OCI-LY3 (cell line): ENCODE results near the gene STMP1.

ENCODE experiments used
- EZH2phosphoT487 ChIP-seq: fragments of 200-600 bp; shearing (Covaris generic); IDR thresholded peaks from 2 replicates; pipeline ENCODE4 v1.6.1; 2018; ENCODE audit warnings: antibody characterized with exemption, mixed run types, low read depth
- TF ChIP-seq, protein P1 (sequence below): fragments of 200-600, 300-600 bp; sonication (generic); IDR thresholded peaks from 2 replicates; pipeline ENCODE4 v1.5.1; 2014; ENCODE audit warnings: antibody characterized with exemption, low read length, low read depth

DNA sequence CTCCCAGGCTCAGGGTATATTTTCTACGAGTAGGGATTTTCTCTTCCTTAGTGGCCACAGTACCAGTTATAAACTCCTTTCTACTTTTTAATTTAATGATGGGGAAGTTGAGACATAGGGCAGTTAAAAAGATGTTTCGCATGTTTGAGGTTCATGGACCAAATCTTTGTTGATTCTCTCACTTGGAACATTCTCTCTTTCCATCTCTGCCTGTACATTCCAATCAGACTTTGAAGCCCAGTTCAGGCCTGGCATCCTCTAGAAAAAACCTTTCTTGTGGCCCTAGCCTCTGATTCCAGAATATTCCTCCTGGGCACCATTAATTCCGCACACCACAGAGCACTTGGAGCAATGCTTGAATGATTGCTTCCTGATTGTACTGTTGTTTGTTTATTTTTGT, 47.2 kb downstream of the STMP1 start:
- TF ChIP-seq, protein P1, sequence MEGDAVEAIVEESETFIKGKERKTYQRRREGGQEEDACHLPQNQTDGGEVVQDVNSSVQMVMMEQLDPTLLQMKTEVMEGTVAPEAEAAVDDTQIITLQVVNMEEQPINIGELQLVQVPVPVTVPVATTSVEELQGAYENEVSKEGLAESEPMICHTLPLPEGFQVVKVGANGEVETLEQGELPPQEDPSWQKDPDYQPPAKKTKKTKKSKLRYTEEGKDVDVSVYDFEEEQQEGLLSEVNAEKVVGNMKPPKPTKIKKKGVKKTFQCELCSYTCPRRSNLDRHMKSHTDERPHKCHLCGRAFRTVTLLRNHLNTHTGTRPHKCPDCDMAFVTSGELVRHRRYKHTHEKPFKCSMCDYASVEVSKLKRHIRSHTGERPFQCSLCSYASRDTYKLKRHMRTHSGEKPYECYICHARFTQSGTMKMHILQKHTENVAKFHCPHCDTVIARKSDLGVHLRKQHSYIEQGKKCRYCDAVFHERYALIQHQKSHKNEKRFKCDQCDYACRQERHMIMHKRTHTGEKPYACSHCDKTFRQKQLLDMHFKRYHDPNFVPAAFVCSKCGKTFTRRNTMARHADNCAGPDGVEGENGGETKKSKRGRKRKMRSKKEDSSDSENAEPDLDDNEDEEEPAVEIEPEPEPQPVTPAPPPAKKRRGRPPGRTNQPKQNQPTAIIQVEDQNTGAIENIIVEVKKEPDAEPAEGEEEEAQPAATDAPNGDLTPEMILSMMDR, result no peak
- TF ChIP-seq EZH2phosphoT487, result no peak
